Parietal lobe (tissue), 1 donor: ENCODE measurements around the gene ITGB1. TPM values are rescaled to one million over a fixed set of nuclear protein-coding genes. Genes with fewer than 3 reads are reported as not detected.

Source experiments
- total RNA-seq: library from RNA; depleted of rRNA; stranded (reverse); fragments of >200 nt; gene quantifications from one replicate; pipeline ENCODE4 v1.2.3, GENCODE V29; 2014

The ITGB1 gene
- 107 TPM for total RNA-seq

DNA sequence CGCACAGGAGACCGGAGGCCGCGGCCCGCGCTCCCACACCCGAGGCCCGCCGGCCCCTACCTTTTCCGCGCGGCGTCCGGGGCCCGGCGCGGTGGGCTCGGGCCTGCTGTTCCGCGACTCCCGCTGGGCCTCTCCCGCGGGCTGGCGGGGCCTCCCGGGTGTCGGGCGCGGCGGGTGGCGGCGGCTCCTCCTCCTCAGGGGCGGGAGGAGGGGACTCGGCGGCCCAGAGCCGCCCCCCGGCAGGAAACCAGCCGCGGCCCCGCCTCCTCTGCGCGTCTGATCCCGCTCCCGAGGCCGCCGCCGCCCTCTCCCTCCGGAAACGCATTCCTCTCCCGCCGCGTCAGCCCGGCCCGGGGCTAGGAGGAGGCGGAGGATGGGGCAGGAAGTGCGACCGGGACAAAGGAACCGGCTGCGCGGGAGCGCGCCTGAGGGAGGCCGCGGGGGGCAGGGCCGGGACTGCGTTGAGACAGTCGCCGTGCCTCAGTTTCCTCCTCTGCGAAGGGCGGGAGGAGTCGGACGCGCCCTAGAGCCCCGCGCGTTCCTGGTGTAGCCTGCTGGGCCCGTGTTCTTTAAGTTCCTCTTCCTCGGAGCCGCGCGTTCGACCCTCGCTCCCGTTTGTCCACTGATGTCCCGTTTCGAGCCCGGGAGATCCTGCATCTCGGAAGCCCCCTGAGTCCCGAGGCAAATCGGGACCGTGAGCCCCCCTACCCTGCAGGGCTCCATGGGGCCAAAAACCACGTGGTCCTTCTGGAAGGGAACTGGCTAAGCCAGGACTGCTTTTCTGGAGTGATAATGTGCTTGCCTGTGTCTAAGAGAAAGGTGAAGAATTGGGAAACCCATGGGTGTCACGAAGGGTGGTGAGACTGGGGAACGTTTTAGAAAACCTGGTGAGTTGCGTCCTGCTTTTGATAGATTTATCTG lies at the start of gene ITGB1:
Gene ITGB1, minus strand, starts transcription at position 146 of the 921 bp plus-strand sequence. CDS start 22,672 bp downstream, outside the sequence.

